Adrenal gland (tissue), 5 donors: Measurements from ENCODE around the gene PTBP3.

Experiments
- POLR2A ChIP-seq, 2 donors: fragments of 450-650 bp; IDR thresholded peaks; one replicate each; pipeline ENCODE4 v1.6.1; 2017; ENCODE audit warnings: antibody characterized with exemption in 2 of 2, mild to moderate bottlenecking in 2 of 2, moderate library complexity in 1 of 2
- TF ChIP-seq, protein P1 (sequence below), 6 experiments: fragments of 450-650 bp in 4 of 6; fragments of 200-600 bp in 2 of 6; sonication (generic) in 1 of 6; IDR thresholded peaks; 1 replicate in 5 of 6; 2 replicates in 1 of 6; pipeline versions ENCODE4 v1.5.1 to v1.8.0; 2016 to 2021; ENCODE audit warnings: antibody characterized with exemption in 6 of 6, mild to moderate bottlenecking in 2 of 6, moderate library complexity in 1 of 6
- donor health status: DM: no; HTN: no; CAD: no.

DNA sequence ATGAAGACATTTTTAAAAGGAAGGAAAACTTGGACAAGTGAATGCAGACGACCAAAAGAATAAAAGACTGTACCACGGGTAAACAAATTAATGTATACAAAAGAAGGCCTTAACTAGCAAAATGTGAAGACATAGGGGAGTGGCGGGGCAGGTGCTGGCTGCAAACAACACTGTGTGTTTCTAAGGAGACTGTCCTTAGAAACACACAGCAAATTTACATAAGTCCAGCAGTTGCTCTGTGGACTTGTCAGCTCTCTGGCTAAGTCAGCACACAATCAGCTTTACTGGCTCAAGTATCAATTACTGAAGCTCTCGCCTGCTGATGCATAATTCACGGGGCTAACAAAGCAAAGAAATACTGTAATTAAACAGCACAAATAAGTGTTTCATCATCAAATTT is 24.8 kb downstream of the PTBP3 start:
- TF ChIP-seq, protein P1, sequence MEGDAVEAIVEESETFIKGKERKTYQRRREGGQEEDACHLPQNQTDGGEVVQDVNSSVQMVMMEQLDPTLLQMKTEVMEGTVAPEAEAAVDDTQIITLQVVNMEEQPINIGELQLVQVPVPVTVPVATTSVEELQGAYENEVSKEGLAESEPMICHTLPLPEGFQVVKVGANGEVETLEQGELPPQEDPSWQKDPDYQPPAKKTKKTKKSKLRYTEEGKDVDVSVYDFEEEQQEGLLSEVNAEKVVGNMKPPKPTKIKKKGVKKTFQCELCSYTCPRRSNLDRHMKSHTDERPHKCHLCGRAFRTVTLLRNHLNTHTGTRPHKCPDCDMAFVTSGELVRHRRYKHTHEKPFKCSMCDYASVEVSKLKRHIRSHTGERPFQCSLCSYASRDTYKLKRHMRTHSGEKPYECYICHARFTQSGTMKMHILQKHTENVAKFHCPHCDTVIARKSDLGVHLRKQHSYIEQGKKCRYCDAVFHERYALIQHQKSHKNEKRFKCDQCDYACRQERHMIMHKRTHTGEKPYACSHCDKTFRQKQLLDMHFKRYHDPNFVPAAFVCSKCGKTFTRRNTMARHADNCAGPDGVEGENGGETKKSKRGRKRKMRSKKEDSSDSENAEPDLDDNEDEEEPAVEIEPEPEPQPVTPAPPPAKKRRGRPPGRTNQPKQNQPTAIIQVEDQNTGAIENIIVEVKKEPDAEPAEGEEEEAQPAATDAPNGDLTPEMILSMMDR (IDR thresholded peaks at IDR 0.05) = no peak
- TF ChIP-seq POLR2A (IDR thresholded peaks at IDR 0.05) = no peak
